GM18861 (cell line): ENCODE data around the gene IDH3G.
"Not testable (repeated sequence)": the region's sequence is repeated elsewhere in the genome, so short reads cannot be mapped to it uniquely, and the experiment has no call there.

Source experiments
- ATAC-seq: cut with Tn5 transposase; IDR thresholded peaks from one replicate; pipeline ENCODE4 v1.9.1; 2021; ENCODE audit not compliant: unreplicated experiment

Gene IDH3G

GRCh38 chrX:153794018-153794896 lies at the start of gene IDH3G, which contains the start of gene SSR4:
TSS of gene IDH3G (minus strand) at chrX:153794375. CDS start at chrX:153794326, 49 bp downstream.
TSS of gene SSR4 (plus strand) at chrX:153794668. CDS start at chrX:153794688, 20 bp downstream.
- peak; percentile 84 for ATAC-seq

GRCh38 chrX:153836921-153837320 lies 42.7 kb upstream of the IDH3G start:
- no peak for ATAC-seq

- no peak for ATAC-seq
Measured at GRCh38 chrX:153832728-153833127, 38.6 kb upstream of the IDH3G start.

- ATAC-seq, result no peak
Measured at GRCh38 chrX:153831429-153832150, 37.4 kb upstream of the IDH3G start.

- no peak for ATAC-seq
Measured at GRCh38 chrX:153830640-153831428, 36.7 kb upstream of the IDH3G start.

- ATAC-seq, result no peak
Measured at GRCh38 chrX:153829799-153830639, 35.8 kb upstream of the IDH3G start, which contains the start of gene PDZD4. TSS of gene PDZD4 (minus strand) at chrX:153830544. CDS start at chrX:153830298, 246 bp downstream.

- no peak for ATAC-seq
Measured at GRCh38 chrX:153829549-153829798, 35.3 kb upstream of the IDH3G start.

GRCh38 chrX:153828723-153829548 lies 34.8 kb upstream of the IDH3G start:
- no peak for ATAC-seq

- no peak for ATAC-seq
Measured at GRCh38 chrX:153828308-153828707, 34.1 kb upstream of the IDH3G start.

- no peak for ATAC-seq
Measured at GRCh38 chrX:153827903-153828302, 33.7 kb upstream of the IDH3G start.

- no peak for ATAC-seq
Measured at GRCh38 chrX:153827016-153827415, 32.8 kb upstream of the IDH3G start.

- no peak for ATAC-seq
Measured at GRCh38 chrX:153825042-153825441, 30.9 kb upstream of the IDH3G start.

GRCh38 chrX:153824348-153824747 lies 30.2 kb upstream of the IDH3G start:
- ATAC-seq, result no peak

GRCh38 chrX:153821066-153821465 lies 26.9 kb upstream of the IDH3G start:
- no peak for ATAC-seq

- ATAC-seq, result no peak
Measured at GRCh38 chrX:153820601-153821000, 26.4 kb upstream of the IDH3G start.

- no peak for ATAC-seq
Measured at GRCh38 chrX:153819384-153820040, 25.3 kb upstream of the IDH3G start.

- no peak for ATAC-seq
Measured at GRCh38 chrX:153818571-153819383, 24.6 kb upstream of the IDH3G start.

- ATAC-seq, result not testable (repeated sequence)
Measured at GRCh38 chrX:153818064-153818463, 23.9 kb upstream of the IDH3G start.
